ENCODE results near the gene AGR2.
"Not testable (repeated sequence)": the region's sequence is repeated elsewhere in the genome, so short reads cannot be mapped to it uniquely, and the experiment has no call there.

AGR2 gene

GRCh38 chr7:16774986-16775385, 29.8 kb downstream of the AGR2 start:
- no peak for DNase-seq

GRCh38 chr7:16774294-16774693, 30.5 kb downstream of the AGR2 start:
- DNase-seq = no peak

- no peak for DNase-seq
Measured at GRCh38 chr7:16773884-16774283, 30.9 kb downstream of the AGR2 start.

- DNase-seq = no peak
Measured at GRCh38 chr7:16773326-16773725, 31.5 kb downstream of the AGR2 start.

- DNase-seq = no peak
Measured at GRCh38 chr7:16770657-16771329, 34.0 kb downstream of the AGR2 start.

- not testable (repeated sequence) for DNase-seq
Measured at GRCh38 chr7:16769994-16770393, 34.8 kb downstream of the AGR2 start.

- DNase-seq = no peak
Measured at GRCh38 chr7:16765436-16765859, 39.4 kb downstream of the AGR2 start.

GRCh38 chr7:16764942-16765341, 39.9 kb downstream of the AGR2 start:
- no peak for DNase-seq

GRCh38 chr7:16762177-16762576, 42.6 kb downstream of the AGR2 start:
- DNase-seq = no peak

- DNase-seq = no peak
Measured at GRCh38 chr7:16759840-16760239, 45.0 kb downstream of the AGR2 start.

- no peak for DNase-seq
Measured at GRCh38 chr7:16758631-16759611, 45.9 kb downstream of the AGR2 start.

GRCh38 chr7:16758036-16758435, 46.8 kb downstream of the AGR2 start:
- no peak for DNase-seq

GRCh38 chr7:16755397-16755796, 49.4 kb downstream of the AGR2 start:
- DNase-seq = no peak

GRCh38 chr7:16754856-16755317, 49.9 kb downstream of the AGR2 start:
- peak in 5 of 56 donors; percentile 3 to 15 (median 12) for DNase-seq

GRCh38 chr7:16753932-16754855, 50.6 kb downstream of the AGR2 start:
- DNase-seq = peak in 29 of 56 donors; percentile 7 to 65 (median 40)

- peak in 50 of 56 donors; percentile 5 to 90 (median 64) for DNase-seq
Measured at GRCh38 chr7:16753102-16753931, 51.5 kb downstream of the AGR2 start, which contains the start of gene TSPAN13. Gene TSPAN13, plus strand, starts transcription at chr7:16753755. Its CDS starts 213 bp downstream, at chr7:16753968.

GRCh38 chr7:16747102-16747501, 57.7 kb downstream of the AGR2 start:
- no peak for DNase-seq

- no peak for DNase-seq
Measured at GRCh38 chr7:16745645-16746044, 59.2 kb downstream of the AGR2 start.

GRCh38 chr7:16744518-16745250, 60.1 kb downstream of the AGR2 start:
- no peak for DNase-seq

Measured in nucleus accumbens (tissue), 56 donors.